CD4-positive, alpha-beta T cell treated with Interleukin-17A for 1 hour (primary cell): Measurements from ENCODE around the gene UTP25.

Experiments used
- DNase-seq: peaks from one replicate; pipeline ENCODE4 v3.0.0-alpha.2; 2020

Gene UTP25

DNA sequence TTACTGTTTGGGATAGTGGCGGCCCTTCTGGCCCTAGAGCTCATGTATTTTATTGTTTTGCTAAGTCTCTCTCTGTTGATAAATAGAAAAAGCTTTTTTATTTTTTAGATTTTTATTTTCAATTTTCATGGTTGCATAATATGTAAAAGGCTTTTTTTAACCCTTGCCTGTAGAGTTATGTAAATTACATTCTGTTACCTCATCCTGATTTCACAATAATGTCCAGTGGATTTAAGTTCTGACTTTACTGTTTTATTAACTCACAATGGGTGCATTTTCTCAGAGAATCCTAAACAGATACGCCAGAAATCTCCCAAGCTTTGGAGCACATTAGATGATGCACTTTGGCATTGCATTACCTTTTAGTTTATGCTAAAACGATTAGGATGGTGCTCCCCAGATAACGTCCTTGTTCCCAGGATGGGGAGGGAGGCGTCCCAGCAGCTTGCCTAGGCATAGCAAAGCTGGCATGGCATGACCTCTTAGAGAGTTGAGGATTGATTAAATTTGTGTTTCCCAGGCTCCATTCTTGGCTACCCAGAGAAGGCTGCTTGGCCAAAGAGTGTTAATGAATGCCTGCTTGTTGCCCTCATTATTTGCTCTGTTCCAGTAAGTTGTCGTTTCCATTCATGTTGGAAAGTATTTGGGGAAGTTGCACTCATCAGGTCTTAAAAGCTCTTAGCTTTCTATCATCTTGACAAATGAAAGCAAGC, 17.1 kb downstream of the UTP25 start:
- no peak for DNase-seq

DNA sequence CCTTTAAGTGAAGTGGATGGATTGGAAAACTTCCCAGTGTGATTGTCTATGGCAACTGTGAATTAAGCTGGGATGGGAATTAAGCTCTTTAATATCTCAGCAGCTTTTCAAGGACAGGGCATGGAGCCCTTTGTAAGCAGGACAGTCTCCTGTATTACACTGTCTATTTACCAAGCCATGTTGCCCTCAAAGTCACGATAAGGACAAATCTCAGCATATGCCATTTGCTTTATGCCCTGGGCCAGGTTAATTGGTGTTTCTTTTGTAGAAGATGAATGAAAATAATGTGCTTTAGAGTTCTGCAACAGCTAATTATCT, 17.6 kb downstream of the UTP25 start:
- DNase-seq, result no peak

DNA sequence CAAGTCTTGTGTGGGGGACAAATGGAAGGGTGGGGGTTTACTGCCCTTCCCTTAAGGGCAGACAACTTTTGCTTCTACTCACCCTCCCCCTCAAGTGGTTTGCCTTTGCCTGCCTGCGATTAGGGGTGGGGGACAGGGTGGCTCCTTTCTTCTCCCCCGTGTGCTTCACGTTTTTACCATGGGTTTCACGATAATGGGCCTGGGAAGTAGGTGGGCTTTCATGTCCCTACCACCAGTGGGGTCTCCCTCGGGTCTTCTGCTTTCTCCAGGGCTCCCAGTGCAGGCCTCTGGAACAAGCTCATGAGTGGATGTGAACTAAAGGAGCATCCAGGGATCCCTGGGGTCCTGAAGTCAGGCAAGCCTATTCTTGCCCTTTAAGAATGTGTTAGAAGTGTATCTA, 21.6 kb downstream of the UTP25 start:
- no peak for DNase-seq

DNA sequence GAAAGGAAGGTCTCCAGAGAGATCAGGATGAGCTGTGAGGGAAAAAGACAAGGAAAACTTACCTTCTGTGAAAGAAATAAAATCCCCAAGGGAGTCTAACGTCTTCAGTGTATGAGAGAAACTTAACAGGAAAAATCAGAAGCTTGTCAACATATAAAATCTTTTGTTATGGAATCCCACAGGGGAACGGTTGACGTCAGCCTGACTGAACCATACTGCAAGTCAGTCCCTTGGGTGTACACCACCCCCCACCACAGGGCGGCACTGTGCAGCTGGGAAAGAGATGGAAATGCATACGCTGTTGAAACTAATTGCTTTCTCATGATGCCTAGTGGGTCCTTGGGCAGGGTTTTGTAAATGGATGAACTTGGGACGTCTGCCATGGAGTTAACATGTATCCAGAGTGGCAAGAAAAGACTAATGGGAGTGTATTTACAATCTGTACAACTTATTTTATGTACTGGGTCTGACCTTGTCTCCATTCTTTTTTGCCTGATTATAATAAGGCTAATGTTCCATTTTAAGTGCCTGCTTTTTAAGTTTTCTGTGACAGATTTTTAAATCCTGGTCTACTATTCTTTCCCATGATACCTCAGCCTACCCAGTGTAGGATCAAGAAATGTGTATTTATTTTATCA, 22.7 kb downstream of the UTP25 start:
- peak; percentile 5 for DNase-seq

DNA sequence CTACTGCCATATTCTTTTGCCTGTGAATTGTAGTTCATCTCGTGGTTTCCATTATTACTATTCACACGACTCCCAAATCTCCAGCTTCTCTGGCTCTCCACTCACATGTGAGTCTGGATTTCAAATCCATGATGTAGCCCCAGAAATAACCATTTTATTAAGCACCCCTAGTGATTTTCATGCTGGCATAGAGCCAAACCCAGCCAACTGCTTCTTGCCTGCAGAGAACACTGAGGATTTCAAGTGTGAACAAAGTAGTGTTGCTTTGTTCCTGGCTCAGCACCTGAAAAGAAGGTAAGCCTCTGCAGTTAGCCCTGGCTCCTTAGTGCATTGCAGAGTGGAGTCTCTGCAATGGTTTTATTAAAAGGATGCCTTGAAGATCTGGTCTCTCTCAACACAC, 25.9 kb downstream of the UTP25 start:
- no peak for DNase-seq

DNA sequence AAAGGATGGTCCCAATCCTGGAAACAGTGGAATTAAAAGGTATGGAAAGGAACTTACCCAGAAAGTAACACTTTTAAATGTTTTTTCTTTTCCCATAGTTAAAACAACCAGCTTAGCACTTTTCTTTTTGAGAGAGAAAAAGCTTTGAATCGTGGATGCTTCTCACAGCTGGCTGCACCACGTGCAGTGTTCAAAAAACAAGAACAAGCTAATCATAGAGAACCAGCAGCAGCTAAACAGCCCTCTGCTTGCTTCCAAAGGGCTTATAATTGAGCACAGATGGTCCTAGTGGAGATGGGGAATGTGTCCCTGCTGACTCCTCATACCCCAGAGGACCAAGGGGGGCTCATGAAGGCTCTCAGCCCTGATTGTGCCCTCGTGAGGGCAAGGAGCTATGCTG, 26.4 kb downstream of the UTP25 start:
- no peak for DNase-seq

DNA sequence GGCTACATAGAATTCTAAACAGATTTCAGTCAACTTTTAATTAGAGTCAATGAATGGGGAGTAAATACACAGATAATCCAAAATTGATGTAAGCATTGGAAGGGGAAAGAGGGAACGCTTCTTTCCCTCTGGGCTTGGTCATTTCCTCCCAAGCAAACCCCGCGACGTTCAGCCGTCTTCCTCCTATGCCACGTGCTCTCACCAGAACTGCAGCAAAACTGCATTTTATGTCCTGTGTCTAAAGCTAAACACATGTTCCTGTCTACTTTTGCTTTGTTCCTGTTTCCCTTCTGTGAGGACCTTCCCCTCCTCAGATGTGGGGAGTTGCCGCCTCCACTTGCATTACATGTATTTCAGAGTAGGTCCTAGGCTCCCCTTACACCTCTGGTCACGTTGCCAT, 27.2 kb downstream of the UTP25 start:
- no peak for DNase-seq

DNA sequence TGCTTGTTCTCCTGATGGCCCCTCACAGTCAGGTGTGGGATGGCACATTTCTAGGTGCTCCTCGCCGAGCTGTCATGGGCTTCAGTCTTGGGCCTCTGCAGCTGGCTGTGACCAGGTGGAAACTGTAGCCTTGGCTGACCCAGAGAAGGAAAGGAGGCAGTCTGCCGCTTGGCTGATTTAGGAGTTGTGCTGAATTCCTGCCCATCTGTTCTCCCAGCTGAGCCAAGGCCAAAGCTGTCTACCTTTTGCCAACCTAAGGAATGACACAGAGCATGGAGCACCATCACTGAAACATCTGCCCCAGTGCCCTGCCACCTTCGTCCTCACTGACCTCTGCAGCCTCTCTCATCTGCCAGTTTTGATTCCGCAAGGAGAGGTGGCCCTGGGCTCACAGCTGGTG, 27.9 kb downstream of the UTP25 start:
- no peak for DNase-seq

DNA sequence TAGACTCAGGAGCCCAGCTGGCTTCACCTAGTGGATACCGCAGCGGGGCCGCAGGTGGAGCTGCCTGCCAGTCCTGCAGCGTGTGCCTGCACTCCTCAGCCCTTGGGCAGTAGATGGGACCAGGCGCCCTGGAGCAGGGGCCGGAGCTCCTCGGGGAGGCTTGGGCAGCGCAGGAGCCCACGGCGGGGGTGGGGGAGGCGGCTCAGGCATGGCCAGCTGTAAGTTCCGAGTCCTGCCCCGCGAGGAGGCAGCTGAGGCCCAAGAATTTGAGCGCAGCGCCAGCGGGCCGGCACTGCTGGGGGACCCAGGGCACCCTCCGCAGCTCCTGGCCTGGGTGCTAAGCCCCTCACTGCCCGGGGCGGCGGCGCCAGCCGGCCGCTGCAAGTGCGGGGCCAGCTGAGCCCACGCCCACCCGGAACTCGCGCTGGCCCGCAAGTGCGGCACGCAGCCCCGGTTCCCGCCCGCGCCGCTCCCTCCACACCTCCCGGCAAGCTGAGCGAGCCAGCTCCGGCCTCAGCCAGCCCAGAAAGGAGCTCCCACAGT, 30.9 kb downstream of the UTP25 start:
- no peak for DNase-seq

DNA sequence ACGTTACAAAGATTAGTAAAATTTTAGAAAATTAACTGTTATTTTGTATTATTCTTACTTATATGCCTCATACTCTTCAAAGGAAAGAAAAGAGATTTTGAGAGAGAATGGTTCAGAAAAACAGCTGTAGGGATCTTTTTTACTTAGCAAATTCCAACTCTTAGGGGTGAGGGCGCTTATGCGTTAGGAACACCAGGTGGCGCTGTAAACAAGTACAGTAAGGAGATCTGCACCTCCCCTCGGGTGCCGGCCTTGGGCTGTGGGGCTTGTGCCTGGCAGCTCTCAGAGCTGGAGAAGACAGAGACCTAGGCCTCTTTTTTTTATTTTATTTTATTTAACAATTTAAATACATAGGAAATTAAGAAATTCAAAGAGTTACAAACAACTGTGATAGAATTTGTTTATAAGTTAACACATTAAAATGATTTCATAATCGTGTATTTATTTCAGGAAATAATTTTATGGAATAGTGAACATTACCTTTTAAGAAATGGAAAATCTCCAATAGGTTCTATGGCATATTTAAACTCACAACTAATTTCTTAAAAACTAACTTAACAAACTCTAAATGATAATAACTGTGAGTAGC, 32.6 kb downstream of the UTP25 start:
- DNase-seq, result peak; percentile 73

DNA sequence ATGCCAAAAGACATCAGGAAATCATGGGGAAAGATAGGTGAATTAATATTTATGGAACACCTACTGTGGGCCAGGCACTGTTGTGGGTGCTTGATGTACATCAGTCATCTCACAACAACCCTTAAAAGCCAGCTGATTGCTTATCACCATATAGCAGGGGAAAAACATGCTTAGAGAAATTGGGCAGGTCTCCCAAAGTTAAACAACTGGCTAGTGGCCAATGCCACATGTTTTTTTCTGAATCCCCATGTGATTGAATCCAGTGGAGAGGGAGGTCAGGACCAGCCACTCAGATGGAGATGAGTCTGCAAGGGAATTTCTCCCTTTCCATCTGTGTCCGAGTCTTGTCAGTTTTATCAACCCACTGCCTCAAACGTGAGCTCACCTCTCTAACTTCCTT, 33.5 kb downstream of the UTP25 start:
- no peak for DNase-seq

DNA sequence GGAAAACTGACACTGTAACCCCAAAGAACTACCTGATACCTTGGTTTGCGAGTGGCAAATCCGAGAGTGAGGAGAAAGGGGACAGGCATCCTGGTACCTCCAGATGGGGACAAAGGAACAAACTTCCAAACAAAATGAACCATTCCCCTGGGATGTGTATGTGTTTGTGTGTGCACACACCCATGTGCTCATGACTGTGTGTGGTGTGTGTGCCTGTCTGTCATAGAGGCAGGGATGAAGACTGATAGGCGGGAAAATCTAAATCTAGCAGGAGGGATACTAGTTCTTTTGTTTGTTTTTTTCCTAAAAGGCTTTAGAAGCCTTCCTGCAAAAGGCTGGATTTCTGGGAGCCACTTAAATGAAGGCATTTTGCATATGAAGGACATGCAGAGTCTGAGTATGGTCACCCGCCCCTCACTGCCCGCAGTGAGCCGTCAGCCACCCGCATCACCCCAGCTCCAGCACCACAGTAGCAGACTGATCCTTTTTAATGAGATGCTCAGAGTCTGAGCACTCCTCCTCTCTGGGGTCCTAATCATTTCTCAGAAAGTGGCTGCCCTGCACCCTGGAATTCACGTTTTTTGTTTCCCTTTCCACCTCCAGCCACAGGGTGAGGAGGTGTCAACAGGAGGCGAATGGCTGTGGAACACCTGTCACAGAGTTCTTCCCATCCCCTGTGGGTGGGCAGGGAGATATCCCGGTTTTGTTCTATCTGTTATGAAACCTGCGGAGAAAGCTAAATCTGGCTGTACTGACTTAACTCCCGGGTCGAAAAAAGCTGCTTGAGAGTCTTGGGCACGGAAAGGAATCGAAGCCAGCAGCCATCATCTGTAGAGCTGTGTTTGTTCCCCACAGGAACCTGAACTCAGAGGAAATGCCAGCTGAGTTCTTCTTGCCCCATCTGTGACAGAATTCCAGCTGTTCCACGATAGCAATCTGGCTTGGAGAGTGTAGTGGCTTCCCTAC, 34.9 kb downstream of the UTP25 start:
- no peak for DNase-seq

DNA sequence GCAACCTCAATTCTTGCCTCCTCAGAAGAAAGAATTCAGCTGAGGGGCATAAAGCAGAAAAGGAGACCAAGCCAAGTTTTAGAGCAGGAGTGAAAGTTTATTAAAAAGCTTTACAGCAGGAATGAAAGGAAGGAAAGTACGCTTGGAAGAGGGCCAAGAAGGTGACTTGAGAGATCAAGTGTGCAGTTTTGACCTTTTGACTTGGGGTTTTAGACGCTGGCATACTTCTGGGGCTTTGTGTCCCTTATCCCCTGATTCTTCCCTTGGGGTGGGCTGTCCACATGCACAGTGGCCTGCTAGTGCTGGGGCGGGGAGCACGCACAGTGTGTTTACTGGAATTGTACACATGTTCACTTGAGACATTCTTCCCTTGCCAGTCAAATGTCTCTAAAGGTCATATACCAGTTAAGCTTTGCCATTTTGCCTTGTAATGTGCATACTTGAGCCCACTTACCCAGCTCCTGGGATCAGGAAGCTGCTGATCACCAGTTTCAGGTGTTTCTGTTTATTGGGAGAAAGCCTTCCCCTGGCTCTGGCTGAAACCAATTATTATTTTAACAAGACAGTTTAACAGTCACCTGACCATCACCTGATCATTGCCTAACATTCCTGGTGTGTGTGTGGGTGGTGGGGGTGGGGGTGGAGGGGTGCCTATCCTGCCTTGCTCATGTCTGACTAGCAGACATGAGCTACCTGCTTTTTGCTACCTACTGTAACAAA, 36.2 kb downstream of the UTP25 start:
- DNase-seq, result no peak

DNA sequence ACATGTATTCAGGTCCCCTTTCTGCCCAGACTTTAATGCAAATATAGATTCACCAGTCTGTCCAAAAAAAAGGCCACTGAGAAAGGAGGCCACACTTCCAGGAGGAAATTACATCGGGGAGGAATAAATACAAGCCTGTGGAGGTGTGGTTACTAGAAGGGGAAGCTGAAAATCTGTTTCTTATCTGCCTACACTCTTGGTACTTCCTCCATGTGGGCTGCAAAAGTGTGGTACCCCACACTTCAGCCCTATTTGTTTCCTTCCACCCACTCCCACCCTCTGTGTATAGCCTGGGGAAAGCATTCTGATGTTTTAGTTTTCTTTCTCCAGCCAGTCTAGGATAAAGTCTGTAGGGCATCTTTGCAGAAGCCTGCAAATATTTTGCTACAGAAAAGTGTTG, 38.4 kb downstream of the UTP25 start:
- DNase-seq, result no peak

DNA sequence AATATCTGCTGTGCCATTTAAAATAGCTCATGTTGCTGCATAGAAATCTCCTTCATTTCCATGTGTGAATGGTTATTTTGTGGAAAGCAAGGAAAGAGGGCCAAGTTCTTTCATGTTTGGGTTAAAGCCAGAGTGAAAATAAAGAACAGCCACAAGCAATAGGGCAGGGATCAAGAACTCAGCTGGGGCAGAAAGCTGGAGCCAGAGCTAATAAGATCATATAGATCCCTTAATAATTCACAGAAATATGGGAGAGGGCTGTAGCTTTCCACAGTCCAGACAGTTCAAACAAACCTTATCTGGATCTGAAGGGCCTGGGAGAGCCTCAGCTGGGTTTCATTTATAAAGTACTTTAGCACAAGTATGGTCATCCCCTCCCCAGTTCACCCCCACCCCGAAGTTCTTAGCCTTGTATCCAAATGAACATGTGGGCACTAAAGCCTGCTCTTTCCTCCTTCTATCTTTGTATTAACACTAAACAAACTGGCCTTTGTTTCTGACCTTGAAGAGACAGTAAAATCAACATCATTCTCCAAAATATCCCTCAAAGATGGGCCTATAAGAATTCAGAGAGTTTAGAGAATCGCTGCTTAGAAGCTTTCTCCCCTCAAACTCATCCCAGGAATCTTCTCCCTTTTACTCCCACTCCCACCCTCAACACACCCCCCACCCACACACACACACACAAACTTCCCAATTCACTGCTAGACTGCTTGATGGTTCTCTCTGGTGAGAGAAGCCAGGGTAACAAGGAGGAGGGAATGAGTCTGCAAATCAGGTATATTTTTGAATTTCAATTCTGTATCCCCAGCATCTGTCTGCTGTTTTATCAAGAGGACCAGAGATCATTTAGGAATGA, 41.7 kb downstream of the UTP25 start:
- no peak for DNase-seq

DNA sequence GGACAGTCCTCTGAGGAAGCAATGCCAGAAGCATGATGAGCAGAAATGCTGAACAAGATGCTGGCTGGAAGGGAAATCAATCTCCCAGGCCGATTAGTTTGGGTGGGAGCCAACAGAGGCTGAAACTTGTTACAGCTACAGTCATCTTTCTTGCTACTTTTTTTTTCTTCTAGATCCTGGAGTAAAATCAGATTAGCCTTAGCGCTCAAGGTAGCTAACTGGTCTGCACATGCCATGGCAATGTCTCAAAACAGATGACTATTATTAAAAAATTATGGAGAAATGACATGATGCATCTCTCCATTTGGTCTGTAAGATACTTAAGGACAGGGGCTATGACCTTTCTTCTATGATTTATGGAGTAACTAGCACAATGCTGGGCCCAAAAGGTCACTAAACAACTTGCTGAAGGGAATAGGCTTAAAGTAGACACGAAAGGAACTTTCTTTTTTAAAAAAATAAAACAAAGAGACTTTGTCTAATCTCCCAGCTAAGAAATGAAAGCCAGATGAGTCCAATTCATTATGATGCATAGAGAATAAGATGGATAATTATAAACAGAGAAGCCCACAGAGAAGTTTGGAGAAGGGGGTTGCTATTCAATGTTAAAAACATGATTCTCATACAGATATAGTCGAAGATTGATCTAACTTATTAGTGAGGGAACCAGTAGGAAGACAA, 42.5 kb downstream of the UTP25 start:
- no peak for DNase-seq

DNA sequence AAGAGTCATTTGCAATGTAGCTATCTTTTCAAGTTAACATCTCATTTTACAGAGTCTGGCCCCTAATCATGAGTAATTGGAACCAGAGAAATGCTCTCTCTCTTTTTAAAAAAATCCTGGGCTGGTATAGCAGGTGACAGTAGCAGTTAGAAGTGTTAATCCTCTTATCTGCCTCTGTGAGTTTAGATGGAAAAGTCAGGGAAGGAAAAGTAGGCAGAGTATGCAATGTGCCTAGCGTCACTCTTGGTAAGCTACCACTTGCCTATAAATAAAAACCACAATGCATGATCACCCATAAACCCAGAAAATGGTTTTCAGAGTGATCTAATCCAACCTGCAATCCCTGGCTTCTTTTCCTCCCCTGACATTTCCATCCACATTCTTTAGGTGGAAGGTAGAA, 43.2 kb downstream of the UTP25 start:
- no peak for DNase-seq

DNA sequence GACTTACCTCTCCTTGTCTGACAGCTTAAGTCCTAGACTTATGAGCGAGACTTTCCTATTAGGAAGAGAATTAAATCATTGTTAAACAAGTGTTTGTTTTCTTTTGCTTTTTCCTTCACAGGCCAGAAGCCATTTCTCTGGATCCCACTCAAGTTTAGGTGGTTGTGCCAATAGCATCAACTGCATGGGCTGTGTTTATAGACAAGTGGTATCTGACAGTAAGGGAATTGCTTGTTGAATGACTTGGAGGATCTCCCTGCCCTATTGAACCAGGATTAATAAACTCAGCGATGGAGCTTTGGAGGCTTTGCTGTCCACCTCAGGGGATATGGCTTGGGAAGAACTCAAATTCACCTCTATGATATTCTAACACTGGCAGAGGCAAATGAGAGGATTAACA, 43.7 kb downstream of the UTP25 start:
- no peak for DNase-seq

DNA sequence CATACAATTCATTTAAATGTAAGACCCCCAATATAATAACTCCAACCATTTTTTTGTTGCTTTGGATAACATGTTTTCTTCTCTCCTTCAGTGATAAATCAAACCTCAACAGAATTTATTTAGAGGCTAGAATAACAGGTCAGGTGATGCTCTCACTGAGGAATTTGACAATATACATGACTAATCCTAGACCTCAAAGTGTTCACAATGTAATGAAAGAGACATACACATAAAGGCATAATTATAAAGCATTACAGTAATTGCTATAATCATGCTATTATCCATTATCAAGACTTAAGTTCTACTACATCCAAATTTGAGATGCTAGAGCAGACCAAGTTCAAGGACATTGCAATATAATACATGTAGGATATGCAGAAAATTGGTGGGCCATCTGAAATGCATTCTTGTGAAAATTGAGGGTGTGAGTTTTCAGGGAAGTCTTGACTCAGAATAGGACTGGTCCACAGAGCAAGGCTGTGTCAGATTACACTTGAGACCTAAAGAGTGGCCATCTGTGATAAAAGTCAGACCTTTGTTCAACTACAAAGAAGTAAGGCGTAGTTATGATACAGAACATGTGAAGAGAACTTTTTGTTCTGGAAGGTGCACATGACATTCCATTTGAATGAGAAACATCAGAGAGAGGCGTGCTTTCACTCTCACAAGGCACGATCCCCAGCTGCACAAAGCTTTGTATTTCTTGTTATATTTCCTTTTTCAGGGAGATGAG, 45.5 kb downstream of the UTP25 start:
- no peak for DNase-seq

DNA sequence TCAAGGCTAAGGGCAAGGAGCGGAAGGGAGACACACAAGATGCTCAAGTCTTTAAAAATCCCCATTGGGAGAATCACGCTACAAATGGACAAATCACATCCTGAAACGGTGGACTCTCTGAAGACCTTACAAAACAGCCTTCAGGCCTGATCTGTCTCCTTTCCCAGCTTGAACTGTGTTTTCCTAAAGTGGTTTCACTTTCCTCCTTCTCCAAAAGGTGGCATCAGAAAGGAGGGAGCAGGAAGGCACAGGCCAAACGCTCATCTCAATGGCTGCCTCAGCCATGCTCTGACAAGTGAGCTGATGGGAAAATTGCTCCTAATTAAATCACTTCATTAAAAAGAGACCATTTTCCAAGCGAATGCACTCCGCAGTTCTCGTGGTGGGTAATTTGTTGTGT, 47.7 kb downstream of the UTP25 start:
- DNase-seq, result no peak
